ENCODE results near the gene CRYGD. TPM values are rescaled to one million over a fixed set of nuclear protein-coding genes. Genes with fewer than 3 reads are reported as not detected.

CRYGD gene
- not detected in 2 replicates for total RNA-seq

DNA sequence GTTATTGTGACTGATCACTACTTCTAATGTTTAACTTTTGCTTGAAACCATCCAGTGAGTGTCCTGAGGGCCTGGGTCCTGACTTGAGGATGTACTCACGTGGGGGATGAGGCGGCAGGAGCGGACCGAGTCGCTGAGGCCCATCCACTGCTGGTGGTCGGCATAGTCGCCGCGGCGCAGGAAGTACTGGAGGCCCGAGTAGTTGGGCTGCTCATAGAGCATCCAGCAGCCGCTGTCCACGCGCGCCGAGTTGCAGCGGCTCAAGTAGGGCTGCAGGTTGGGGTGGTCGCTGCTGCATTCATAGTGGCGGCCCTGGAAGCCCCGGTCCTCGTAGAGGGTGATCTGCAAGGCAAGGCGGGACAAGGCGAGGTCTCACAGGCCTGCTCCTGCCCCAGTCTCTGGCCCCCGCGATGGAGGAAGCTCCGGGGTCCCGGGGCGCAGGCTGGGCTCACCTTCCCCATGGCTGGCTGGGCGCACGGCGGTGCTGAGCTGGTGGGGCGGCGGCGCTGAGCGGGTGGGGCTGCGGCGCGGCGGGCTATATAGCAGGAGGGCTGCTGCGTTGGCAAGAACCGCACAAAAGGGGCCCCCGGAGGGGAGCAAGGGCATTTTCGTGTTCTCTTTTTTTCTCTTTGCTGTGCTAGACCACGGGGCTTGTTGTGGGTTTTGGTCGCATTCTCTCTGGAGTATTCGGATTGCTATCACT, at the start of gene CRYGD:
Gene CRYGD (minus strand): TSS at position 512 of the 703 bp plus-strand sequence. CDS start 51 bp downstream, at position 461.

DNA sequence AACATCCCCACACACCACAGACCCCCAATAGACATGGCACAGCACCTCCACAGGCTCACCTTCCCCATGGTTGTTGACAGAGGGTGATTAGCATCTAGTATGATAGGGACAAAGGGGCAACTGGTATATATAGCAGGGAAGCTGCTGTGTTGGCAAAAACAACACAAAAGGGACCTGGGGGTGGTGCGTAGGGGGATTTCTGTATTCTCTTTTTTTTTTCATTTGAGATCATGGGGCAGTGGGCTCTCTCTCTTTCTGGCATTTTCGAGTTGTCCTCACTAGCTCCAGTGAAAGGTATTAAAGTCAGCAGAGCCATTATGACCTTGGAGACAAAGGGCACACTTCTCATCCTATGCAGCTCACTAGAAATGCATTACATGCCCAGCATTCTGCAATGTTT, 39.2 kb upstream of the CRYGD start, which contains the start of gene CRYGA:
Gene CRYGA (minus strand): TSS at position 101 of the 400 bp plus-strand sequence. CDS start 33 bp downstream, at position 68.

DNA sequence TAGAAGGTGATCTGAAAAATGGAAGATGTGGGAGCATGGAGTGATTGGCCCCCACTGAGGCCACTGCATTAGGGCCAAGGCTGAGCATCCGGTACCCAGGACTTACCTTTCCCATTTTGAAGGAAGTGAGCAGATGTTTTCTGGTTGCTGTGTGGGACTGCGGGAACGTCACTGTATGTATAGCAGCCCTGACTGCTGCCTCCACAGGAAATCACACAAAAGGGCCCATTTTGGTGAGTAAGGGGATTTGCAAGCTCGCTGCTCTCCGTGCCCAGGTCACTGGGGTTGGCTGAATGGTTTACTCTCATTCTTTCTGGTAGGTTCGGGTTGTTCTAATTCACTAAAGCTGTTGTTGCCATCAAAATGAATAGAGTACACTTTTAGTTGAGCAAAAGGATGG, 21.7 kb upstream of the CRYGD start, which contains the start of gene CRYGB:
Gene CRYGB (minus strand): TSS at position 153 of the 400 bp plus-strand sequence. CDS start 38 bp downstream, at position 115.

DNA sequence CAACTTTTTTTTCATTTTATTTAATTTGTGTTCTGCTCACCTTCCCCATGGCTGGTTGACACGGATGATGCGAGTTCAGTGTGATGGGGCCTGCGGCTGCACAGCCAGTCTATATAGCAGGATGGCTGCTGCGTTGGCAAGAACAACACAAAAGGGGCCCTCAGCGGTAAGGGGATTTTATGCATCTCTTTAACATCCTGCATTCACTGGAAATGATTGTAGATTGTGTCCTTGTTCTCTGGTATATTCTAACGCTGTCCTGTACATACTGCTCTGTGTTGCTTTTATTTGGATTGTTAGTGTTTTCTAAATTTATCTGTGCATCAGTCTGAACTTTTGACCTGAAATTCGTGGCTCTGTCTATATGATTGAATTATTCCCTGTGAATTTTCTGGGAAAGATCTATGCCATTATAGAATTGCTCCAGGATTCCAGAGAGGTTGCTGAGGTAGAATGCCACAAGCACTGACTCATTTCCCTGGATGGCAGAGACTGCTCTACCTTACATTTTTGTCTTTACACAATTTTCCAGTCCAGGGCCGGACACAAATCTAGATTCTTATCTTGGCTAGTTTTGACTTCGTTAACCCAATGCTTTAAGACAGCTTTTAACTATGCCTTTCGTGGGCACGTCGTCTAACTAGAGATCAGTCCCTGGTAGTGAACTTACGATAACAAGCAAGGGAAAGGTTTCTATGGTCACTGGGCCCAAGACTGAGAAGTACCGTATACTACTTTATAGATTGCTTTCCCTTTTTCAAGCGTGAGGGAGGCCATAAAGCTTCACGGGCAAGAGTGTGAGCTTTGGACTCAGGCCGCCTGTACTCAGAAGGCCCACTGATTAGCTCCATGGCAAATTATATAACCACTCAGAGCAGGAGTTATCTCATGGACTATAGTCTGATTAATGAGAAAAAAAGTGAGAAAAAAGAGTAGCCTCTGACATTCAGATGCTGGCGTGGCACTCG, 5.7 kb upstream of the CRYGD start, which contains the start of gene CRYGC:
Gene CRYGC (minus strand): TSS at position 85 of the 968 bp plus-strand sequence. CDS start 36 bp downstream, at position 49.

Other genes starting within 250 kb of the CRYGD start
- 5.1 and 7.5 TPM in 2 replicates for gene PLEKHM3, start 99.0 kb downstream of the CRYGD start, total RNA-seq
- gene CRYGC, start 5.3 kb upstream of the CRYGD start, total RNA-seq: not detected in 2 replicates
- not detected in 2 replicates for gene CRYGB, start 21.6 kb upstream of the CRYGD start, total RNA-seq
- gene CRYGA, start 39.1 kb upstream of the CRYGD start, total RNA-seq: not detected in 2 replicates
- not detected in 2 replicates for gene C2orf80, start 65.5 kb upstream of the CRYGD start, total RNA-seq
- 72.9 and 94.8 TPM in 2 replicates for gene IDH1, start 130.5 kb upstream of the CRYGD start, total RNA-seq
- 20.6 and 22.4 TPM in 2 replicates for gene PIKFYVE, start 141.7 kb upstream of the CRYGD start, total RNA-seq

All from cardiac atrium fibroblast (primary cell).